Activated CD8-positive, alpha-beta memory T cell treated with anti-CD3 and anti-CD28 coated beads for 4 hours (primary cell): Measurements from ENCODE around the gene SERPINA12.

Experiments
- DNase-seq, 2 donors: peaks; one replicate each; pipeline ENCODE4 v3.0.0-alpha.2; 2020; ENCODE audit warnings: low read depth in 2 of 2

Gene SERPINA12

DNA sequence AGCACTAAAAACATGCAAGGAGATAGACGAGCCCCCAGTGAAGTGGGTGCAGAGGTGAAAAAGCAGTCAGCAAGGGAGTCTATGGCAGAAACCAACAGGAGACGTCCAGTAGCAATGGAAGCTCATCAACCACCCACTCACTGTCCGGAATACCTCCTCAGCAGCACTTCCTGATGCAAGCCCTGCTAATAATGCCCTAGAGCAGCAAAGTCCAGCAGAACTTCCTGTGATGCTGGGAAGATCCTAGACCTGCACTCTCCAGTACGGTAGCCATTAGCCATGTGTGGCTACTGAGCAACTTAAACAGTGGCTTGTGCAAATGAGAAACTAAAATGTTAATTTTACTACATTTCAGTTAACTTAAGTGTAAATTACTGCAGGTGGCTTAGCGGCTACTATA is 44.2 kb downstream of the SERPINA12 start:
- no peak for DNase-seq

DNA sequence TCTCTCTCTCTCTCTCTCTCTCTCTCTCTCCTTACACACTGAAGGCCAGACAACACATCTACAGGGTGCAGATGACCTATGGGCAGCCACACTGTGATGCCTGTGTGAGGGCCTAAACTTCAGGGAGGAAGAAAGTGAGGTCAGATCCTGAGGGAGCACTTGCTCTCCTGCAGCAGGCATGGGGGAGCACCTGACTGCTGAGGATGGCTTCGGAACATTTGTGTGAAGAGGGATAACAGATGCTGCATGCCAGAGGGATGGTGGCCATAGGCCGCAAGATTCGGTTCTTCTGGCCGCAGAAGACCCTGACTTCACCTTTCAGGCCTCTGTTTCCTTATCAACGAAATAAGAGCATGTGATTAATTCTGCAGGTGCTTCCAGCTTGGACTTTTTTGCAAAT is 45.0 kb downstream of the SERPINA12 start:
- DNase-seq: no peak

DNA sequence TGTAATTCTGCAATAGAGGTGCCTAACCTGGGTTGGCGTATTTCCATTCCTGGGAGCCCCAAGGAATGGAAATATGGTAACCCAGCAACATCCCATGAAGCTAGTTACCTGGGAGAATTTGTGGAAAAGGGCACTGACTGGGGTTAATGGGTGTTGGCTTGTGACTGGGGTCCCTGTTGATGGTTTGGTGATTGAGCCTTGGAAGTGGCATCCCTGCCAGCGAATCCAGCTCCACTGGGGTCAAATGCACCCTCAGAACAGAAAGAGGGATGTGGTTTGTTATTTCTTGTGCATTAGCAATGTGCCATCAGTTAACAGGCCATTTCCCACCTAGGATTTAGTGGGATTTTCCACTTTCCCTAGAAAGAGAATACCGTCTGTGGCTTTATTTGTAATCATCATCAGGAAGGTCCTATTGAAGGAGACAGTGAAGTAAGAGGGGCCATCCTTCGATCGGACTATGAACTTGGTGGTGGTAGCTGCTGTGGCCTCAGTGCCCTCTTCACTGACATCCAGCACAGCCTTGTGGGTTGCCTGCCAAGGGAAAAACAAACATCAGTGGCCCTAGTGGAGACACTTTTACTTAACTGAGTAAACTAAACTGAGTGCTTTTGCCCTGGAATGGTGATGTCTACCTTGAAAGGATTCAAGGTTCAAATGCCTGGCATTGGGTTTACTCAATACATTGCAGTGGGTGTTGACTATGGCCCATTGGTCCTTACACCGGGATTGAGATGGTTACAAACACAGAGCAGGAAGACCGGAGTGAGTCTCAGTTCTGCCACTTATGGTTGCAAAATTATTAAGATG is 46.3 kb downstream of the SERPINA12 start:
- no peak for DNase-seq

DNA sequence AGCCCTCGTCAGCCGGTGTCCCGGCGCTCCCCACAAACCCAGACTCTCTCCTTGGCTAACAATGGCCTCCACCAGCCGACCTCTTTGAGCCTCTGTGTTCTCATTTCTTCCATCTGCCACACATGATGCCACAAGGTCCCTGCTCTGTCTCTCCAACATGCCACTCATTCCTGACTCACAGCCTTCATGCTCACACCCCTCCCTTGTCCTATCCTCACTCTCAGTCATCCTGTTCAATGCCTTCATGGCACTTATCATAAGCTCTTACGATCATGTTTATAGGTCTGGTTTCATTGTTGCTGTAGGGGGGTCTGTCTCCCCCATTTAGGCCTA is 47.1 kb downstream of the SERPINA12 start:
- DNase-seq: no peak

DNA sequence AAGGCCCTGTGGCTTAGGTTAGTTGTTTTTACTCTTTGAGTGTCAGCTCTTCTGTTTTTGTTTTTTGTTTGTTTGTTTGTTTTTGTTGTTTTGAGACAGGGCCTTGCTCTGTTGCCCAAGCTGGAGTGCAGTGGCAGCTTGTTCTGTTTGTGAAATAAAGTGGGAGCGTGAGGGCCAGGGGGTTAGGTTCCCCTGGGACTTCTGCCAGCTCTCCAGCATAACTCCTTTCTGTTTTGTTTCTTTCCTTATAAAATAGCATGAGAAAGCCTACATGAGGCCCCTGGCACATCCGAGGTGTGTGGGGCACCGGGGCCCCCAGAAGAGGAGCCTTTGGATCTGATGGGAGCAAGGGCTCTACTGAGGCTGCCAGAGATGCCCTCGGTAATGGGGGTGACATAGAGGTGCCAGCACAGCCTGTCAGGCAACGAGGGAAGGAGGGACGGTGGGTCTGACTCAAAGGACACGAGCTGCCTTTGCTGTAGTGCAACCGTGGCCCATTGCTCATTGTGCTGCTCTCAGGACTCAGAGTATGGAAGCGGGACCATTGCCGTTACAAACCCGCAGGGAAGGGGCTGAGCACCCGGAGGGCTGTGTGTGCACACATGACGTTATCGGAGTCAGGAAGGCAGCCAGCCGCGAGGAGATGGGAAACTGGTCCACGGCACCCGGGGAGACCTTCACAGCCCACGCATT is 47.6 kb downstream of the SERPINA12 start:
- DNase-seq: no peak

DNA sequence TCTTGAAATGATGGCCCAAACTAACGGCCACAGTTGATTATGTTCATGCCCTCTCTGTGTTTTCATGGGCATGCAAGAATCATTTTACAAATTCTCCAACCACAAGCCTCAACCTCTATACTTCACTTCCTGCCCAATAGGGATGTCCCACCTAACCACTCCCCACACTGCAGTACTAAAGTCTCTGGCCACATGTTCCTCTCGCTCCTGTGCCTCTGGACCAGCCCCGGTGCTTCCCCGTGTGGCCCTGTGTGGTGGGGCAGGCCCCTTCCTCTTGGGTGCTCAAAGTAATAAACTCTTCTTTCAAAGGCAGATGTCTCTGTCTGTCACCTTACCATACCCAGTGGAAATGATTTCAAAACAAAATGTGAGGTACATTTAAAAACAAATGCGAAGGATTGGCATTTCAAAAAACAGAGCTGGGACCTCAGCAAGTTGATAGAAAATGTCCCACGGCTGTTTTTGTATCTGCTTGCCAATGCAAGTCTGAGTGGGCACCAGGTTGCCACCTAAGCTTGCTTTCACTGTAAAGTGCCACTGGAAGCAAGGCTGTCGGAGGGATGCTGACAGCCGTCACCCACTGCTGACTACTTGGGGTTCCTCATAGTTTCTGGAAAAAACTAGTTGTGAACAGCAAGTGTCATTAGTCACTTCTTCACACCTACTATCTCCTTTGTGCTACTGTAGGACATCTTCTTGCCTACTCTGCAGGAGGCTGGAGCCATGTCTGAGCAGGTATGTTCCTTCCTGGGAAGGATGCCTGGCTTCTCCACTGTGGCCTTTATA is 48.4 kb downstream of the SERPINA12 start:
- no peak for DNase-seq

DNA sequence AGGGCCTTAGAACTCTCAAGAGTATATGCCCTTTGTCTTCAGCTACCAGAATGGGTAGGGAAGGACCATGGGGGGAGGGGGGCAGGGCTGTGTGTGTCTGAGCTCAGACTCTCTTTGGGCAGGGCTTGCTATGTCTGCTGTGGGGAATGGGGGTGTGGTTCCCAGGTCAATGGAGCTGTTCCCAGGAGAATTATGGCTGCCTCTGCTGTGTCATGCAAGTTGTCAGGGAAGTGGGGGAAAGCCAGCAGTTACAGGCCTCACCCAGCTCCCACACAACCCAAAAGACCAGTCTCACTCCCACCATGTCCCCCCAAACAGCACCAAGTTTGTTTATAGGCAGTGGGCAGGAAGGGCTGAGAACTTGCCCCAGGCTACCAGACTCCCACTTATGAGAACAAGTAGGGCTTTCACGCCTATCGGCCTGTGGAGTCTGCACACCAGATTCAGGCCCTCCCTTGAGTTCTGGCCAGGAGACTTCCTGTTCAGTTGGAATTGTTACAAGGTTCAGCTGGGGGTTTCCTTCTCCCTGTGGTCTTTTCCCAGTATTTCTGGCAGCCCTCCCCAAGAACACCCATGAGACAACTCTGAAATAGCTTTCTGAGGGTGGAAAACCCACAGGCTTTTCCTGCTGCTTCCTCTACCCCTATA is 50.6 kb downstream of the SERPINA12 start:
- DNase-seq: no peak

DNA sequence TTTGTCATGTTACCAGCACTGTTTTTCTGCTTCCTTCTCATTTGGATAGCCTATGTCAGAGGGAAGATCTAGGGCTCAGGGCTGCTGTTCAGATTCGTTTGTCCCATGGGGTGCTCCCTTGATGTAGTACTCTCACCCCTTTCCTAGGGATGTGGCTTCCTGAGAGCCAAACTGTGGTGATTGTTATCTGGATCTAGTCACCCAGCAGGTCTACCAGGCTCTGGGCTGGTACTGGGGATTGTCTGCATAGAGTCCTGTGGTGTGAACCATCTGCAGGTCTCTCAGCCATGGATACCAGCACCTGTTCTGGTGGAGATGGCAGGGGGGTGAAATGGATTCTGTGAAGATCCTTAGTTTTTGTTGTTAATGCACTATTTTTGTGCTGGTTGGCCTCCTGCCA is 51.2 kb downstream of the SERPINA12 start:
- DNase-seq: no peak

DNA sequence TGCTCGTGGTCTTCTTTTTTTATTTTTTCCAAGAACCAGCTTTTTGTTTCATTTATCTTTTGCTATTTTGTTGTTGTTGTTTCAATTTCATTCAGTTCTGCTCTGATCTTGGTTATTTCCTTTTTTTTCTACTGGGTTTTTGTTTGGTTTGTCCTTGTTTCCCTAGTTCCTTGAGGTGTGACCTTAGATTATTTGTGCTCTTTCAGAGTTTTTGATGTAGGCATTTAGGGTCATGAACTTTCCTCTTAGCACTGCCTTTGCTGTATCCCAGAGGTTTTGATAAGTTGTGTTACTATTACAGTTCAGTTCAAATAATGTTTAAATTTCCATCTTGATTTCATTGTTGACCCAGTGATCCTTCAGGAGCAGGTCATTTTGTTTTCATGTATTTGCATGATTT is 53.3 kb downstream of the SERPINA12 start:
- no peak for DNase-seq

DNA sequence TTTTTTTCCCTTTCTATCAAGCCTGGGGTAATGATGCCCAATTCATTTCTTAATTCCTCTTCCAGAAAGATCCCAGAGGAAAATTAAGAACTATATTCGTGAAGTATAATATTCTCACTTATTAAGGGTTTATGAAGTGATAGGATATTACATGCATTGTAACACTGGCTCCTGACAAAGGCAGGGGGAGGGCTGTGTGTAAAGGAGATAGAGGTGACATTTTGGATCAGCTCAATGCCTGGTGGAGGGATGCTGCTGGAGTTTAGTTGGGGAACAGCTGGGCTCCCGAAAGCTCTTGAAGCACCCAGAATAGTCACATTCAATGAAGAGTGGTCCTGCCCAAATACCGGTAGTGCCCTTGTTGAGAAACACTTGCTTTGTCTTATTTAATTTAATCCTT is 57.4 kb downstream of the SERPINA12 start:
- no peak for DNase-seq

DNA sequence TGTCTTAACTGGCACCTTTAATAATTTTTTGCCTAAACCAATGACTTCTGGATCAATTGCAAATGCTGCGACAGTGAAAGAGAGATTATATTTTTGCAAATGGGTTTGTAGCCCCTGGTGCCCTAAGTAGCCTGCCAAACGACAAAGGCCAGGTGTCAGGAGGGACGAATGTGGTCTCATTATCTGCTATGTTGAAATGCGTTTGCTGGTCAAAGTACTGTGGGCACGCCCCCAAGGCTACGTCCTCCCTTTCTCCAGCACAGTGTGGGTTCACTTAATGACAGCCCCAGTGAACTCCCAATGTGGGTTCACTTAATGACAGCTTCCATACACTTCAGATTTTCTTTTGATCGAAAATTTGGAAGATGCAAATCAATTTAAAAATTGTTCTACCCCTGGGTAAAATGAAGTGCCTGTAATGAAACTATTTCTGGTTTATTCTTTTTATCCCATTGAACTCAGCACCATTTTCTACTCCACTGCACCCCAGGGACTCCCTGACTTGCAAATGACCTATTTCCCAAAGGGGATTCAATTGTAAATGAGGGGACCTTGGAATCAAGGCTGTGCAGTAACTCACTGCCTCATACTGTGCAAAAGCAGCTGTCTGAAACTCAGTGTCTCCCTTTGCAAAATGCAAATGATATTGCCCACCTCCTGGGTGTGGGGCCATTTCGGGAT is 58.0 kb downstream of the SERPINA12 start:
- no peak for DNase-seq

DNA sequence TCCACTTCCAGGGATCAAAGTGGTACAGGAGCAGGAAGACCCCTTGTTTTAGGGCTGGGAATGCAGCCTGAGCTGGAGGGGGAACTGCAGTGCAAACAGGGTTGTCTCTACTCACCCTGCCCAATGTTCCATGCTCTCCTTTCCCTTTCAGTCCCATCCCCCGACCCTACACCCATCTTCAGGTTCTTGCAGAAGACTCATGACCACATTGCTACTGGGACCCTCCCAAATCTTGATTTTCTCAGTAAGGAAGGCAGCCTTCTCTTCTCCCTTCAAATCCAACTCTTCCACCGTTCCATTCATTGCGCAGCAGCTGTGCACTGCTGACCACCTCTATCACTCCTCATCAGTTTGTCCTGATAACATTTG is 58.6 kb downstream of the SERPINA12 start:
- DNase-seq: no peak

DNA sequence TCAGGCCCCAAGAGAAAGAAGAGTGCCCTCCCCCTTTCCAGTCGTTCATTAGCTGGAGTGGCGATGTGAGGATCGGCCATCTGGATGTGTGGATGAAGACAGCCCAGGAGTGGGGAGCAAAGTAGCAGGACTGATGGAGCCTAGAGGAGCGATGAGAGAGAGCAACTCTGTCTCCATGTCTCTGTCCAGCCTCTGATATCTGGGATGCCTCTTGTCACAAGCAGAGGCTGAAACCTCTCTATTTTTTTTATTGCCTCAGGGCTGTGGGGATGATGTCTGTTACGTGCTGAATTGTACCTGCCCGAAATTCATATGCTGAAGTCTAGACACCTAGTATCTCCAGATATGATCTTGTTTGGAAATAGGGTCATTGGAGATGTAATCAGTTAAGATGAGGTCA is 59.3 kb downstream of the SERPINA12 start:
- no peak for DNase-seq

DNA sequence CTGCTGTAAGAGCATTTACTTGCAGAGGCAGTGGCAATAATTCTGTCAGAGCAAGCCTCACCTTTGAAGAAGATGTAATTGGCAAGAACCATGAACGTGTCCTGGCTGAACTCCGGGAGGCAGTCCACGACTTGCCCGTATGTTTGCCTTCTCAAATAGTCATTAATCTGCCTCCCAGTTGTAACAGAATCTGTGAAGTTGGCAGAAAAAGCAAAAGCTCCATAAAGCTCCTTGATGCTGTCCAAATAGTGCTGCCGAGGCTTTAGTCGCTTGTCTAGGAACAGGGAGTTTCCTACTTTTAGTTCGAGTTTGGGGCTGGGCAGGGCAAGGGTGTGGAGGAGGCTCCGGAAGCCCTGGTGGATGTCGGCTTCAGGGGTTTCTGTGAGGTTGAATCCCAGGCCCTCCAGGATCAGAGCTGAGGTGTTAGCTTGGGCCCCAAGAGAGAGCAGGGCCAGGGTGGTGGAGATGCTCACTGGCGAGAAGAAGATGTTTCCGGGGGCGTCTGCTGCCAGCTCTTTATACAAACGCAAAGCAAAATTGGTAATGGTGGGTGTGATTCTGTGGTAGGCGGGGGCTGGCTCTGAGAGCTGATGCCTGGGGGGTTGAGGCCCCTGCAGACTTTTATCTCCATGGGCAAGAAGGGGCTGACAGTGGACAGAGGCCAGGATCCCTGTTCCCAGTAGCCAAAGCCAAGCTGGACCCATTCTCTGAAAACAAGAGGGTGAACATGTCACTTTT is 61.0 kb downstream of the SERPINA12 start:
- no peak for DNase-seq

DNA sequence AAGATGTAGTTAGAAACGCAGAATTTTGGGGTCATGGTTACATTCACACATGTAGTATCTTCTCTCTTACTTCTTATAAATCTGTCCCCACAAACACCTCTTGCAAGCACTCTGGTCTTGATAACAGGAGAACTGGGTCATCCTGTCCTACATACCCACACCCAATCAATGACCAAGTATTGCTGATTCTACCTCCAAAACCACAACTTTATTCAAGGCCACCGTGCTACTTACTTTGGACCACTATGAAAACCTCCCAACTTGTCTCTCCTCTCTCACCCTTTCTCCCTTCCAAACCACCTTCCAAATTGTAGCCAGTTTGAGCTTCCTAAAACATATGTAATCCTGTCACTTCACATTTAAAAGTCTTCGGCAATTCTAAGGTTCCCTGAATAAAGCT is 62.1 kb downstream of the SERPINA12 start:
- no peak for DNase-seq

DNA sequence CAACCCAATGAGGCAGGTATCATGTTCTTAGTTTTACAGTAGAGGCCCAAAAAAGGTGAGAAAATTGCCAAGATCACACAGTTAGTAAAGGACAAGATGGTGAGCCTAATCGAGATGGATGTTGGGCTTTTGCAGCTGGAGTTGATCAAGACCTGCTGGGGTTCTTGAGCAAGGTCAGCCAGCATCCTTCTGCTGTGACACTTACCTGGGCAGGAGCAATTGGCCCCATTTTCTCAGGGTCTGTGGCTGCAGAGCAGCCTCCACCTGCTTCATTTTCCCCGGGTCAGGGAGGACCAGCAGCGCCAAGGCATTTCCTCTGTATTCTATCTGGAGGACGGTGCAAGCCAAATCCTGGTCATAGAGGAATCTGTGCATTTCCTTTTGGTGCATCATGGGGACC is 63.1 kb downstream of the SERPINA12 start:
- DNase-seq: no peak

DNA sequence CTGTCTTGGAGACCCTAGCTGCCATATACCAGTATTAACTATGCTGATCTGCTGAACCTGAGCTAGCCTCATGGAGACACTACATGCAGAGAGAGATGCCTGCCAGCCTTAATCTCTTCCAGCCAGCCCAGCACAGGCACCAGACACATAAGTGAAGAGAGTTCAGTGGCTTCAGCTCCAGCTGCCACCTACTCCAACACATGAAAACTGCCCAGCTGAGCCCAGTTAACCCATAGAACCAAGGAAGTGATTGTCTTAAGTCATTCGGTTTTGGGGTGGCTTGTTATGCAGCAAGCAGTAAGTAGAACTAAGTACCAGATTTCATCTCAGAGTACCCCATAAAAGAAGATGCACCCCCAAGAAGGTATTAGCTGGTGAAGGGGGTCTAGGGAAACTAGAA is 64.3 kb downstream of the SERPINA12 start:
- no peak for DNase-seq

DNA sequence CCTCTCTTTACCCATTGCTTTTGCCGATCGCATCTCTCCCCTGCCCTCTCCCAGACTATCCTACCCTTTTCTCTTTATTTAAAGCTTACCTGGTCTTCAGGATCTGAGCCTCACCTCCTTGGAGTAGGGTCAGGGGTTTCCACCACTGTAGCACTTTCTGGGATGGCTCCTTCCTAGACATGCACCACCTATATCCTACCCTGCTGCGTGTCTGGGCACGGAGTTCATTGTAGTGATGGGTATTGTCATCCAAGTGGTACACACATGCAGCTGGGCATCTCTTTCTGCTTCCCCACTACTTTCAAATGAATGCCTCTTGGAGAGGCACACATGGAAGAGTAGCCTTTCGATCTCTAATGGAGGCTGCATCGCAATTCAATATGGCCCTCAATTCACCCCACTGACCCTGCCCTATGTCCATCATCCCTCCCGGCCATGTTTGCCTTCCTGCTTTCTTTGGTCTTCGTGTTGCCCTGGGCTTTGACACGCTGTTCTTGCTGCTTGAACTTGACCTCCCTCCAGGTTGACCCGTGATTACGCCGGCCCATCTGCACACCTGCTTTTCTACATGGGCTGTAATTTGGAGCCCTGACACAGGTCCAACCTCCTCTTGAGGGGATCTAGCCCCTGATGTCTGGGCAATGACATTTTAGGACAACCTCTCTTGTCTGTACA is 67.6 kb downstream of the SERPINA12 start:
- DNase-seq: no peak

DNA sequence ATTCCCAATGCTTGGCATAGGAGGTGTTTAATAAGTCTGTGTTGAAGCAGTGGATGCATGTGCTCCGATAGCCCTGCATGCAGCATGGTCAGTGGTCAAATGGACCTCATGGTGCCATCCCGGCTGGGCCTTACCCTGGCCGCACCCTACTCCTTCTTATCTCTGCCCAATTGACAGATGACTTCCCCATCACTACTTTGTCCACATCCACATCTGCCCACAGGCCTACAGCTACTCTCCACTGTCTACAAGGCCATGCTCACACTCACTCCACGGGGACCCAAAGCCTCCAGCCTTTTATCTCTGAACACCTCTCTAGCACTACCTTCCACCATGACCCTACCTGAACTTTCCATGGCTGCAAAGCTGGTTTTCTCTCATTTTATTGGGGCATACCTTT is 68.1 kb downstream of the SERPINA12 start:
- DNase-seq: no peak

DNA sequence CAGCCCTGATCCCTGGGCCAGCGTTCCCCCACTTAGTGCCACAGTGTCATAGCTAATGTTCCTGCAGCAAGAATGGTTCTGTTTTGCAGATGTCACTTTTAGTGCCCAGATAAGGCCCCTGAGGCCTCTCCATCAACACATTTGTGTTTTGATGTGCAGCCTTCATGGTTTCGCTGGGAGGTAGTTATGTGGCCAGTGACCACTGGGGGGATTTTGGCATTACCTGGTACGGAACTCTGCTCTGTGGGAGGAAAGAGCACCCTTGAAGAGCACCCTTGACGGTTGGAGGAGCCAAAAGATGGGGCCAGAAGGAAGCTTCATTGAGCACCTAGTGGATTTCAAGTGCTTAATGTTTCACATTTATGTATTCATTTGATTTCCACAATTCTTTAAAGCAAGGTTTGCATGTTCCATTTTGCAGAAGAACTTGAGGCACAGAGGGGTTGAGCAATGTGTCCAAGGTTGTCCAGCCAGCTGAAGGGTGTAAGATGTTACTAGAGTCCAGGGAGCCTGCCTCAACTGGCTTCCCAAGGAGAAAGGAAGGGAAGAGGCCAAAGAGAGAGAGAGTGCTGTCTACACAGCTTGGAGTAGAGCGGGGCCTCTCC is 69.7 kb downstream of the SERPINA12 start:
- DNase-seq: no peak
